BLaER1 treated with 17β-estradiol and CSF1 and Interleukin-3, amounts not matched to agents 10 nM and 100 nM (cell line): ENCODE data around the gene HMGCL.
"Not testable (repeated sequence)": the region's sequence is repeated elsewhere in the genome, so short reads cannot be mapped to it uniquely, and the experiment has no call there.

Experiments used
- H3K27ac ChIP-seq, 11 experiments: shearing (Covaris generic); formaldehyde crosslinking; 2 replicates each; pipeline ENCODE4 v1.8.1; 2022
- H3K27me3 ChIP-seq, 11 experiments: shearing (Covaris generic); formaldehyde crosslinking; 2 replicates each; pipeline ENCODE4 v1.8.1; 2022
- H3K36me3 ChIP-seq, 11 experiments: shearing (Covaris generic); formaldehyde crosslinking; 2 replicates each; pipeline ENCODE4 v1.8.1; 2022
- H3K4me1 ChIP-seq, 10 experiments: shearing (Covaris generic); formaldehyde crosslinking; 2 replicates each; pipeline ENCODE4 v1.8.1; 2022
- H3K4me2 ChIP-seq, 11 experiments: shearing (Covaris generic); formaldehyde crosslinking; 2 replicates each; pipeline ENCODE4 v1.8.1; 2022
- H3K4me3 ChIP-seq, 10 experiments: shearing (Covaris generic); formaldehyde crosslinking; 2 replicates each; pipeline ENCODE4 v1.8.1; 2022
- H3K9ac ChIP-seq, 11 experiments: shearing (Covaris generic); formaldehyde crosslinking; 2 replicates each; pipeline ENCODE4 v1.8.1; 2022
- H3K9me3 ChIP-seq, 11 experiments: shearing (Covaris generic); formaldehyde crosslinking; replicated peaks in 1 of 11; 2 replicates each; pipeline ENCODE4 v1.8.1; 2022
- H4K20me1 ChIP-seq, 11 experiments: shearing (Covaris generic); formaldehyde crosslinking; 2 replicates each; pipeline ENCODE4 v1.8.1; 2022
- Cebpa-rat ChIP-seq, 11 experiments: shearing (Covaris generic); IDR thresholded peaks; 2 replicates each; pipeline ENCODE4 v1.8.1; 2022

Gene HMGCL

GRCh38 chr1:23784846-23785245 is 40.4 kb downstream of the HMGCL start:
- Histone ChIP-seq H4K20me1 (peaks cover 0 to 59% (median 7%) of the 10 kb centered on the region in 11 experiments; a peak in 12 of 22 replicates), H3K36me3 (peaks cover 66 to 96% (median 90%) of the 10 kb centered on the region in 11 experiments), H3K9ac (peak overlapping the region in 3 of 11 experiments; percentile 18 to 70 (median 27); a peak in 3 of 22 replicates), H3K4me3 (no peak overlapping the region), H3K4me2 (peak overlapping the region in 2 of 11 experiments; percentile 70 to 81; a peak in 4 of 22 replicates), H3K27me3 (no peaks in the 10 kb centered on the region), H3K9me3 (no peaks in the 10 kb centered on the region), H3K4me1 (peaks cover 4 to 76% (median 9%) of the 10 kb centered on the region in 10 experiments; a peak in 19 of 20 replicates), H3K27ac (peak overlapping the region in 3 of 11 experiments; percentile 46 to 78 (median 48); a peak in 6 of 22 replicates)
- TF ChIP-seq Cebpa-rat (IDR thresholded peaks at IDR 0.05) = no peak

- not testable (repeated sequence) for H3K27ac ChIP-seq, H3K9ac ChIP-seq, H3K4me3 ChIP-seq, H3K27me3 ChIP-seq, H3K9me3 ChIP-seq, H3K4me2 ChIP-seq
- peaks cover 15 to 68% (median 17%) of the 10 kb centered on the region in 10 experiments for H3K4me1 ChIP-seq
- peaks cover 59 to 87% (median 83%) of the 10 kb centered on the region in 11 experiments for H3K36me3 ChIP-seq
- peaks cover 0 to 72% (median 18%) of the 10 kb centered on the region in 11 experiments; a peak in 20 of 22 replicates for H4K20me1 ChIP-seq
Observed at GRCh38 chr1:23783141-23783540, 42.1 kb downstream of the HMGCL start.

- Histone ChIP-seq H3K4me2 (peak overlapping the region; percentile 82 to 100 (median 97)), H3K9me3 (no peaks in the 10 kb centered on the region), H3K27ac (peak overlapping the region in 5 of 11 experiments; percentile 2 to 78 (median 72); a peak in 6 of 22 replicates), H4K20me1 (peaks cover 0 to 62% (median 18%) of the 10 kb centered on the region in 11 experiments; a peak in 20 of 22 replicates), H3K27me3 (no peaks in the 10 kb centered on the region), H3K4me1 (peaks cover 25 to 67% (median 31%) of the 10 kb centered on the region in 10 experiments), H3K36me3 (peaks cover 32 to 54% (median 51%) of the 10 kb centered on the region in 11 experiments), H3K9ac (peak overlapping the region; percentile 86 to 97 (median 92); a peak in 20 of 22 replicates), H3K4me3 (peak overlapping the region; percentile 72 to 92 (median 84); a peak in 14 of 20 replicates)
- no peak for TF ChIP-seq Cebpa-rat (IDR thresholded peaks at IDR 0.05)
Observed at GRCh38 chr1:23779826-23780371, 45.3 kb downstream of the HMGCL start.

GRCh38 chr1:23777979-23778814 is 47.0 kb downstream of the HMGCL start, which contains the start of gene PITHD1:
PITHD1 (plus strand) TSS chr1:23778418; CDS start chr1:23778516, 98 bp downstream.
- H3K4me1 ChIP-seq = peaks cover 26 to 52% (median 39%) of the 10 kb centered on the region in 10 experiments
- H3K4me3 ChIP-seq = peak within 1 kb of the TSS; percentile 72 to 92 (median 84)
- peaks cover 23 to 37% (median 35%) of the 10 kb centered on the region in 11 experiments; a peak in 21 of 22 replicates for H3K36me3 ChIP-seq
- H3K4me2 ChIP-seq = peak within 1 kb of the TSS; percentile 87 to 100 (median 97)
- no peak for TF ChIP-seq Cebpa-rat (IDR thresholded peaks at IDR 0.05)
- H3K9ac ChIP-seq = peak within 1 kb of the TSS; percentile 86 to 97 (median 92)
- no peaks in the 10 kb centered on the region for H3K27me3 ChIP-seq
- peaks cover 0 to 45% (median 18%) of the 10 kb centered on the region in 11 experiments; a peak in 19 of 22 replicates for H4K20me1 ChIP-seq
- H3K27ac ChIP-seq = peak within 1 kb of the TSS; percentile 70 to 89 (median 82); a peak in 21 of 22 replicates
- H3K9me3 ChIP-seq = no peaks in the 10 kb centered on the region

DNA sequence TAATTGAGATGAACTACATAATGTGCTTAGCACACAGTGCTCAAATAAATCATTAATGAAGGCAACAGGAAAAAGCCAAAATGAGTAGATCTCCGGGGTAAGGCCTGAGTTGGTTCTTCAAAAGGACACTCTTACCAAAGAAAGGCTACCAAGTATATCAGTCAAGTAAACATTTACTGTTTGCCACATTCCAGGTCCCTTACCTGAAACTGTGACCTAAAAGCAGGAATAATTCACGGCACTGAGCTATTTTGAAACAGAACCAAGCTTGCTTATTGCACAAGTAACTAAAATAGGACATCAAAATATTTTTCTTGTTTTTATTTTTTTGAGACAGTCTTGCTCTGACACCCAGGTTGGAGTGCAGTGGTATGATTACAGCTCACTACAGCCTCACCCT is 49.0 kb downstream of the HMGCL start:
- Histone ChIP-seq H3K27me3 (no peaks in the 10 kb centered on the region), H4K20me1 (peaks cover 0 to 27% (median 14%) of the 10 kb centered on the region in 11 experiments; a peak in 19 of 22 replicates), H3K9ac (peak overlapping the region in 8 of 11 experiments; percentile 11 to 97 (median 42); a peak in 9 of 22 replicates), H3K27ac (no peak overlapping the region), H3K36me3 (peaks cover 9 to 25% (median 18%) of the 10 kb centered on the region in 11 experiments; a peak in 20 of 22 replicates), H3K4me3 (no peak overlapping the region), H3K4me2 (0 out of 22 replicates have a peak overlapping the region, but pooled peaks of 3 of the 11 experiments have one; percentile 87 to 97 (median 96)), H3K4me1 (peaks cover 31 to 53% (median 42%) of the 10 kb centered on the region in 10 experiments), H3K9me3 (no peaks in the 10 kb centered on the region)
- no peak for TF ChIP-seq Cebpa-rat (IDR thresholded peaks at IDR 0.05)

GRCh38 chr1:23774174-23774880 is 50.9 kb downstream of the HMGCL start:
- Histone ChIP-seq H3K9me3 (no peaks in the 10 kb centered on the region), H3K4me3 (no peak overlapping the region), H3K27ac (no peak overlapping the region), H3K9ac (peak overlapping the region in 1 of 11 experiments; percentile 29; a peak in 1 of 22 replicates), H4K20me1 (peaks cover 0 to 10% (median 7%) of the 10 kb centered on the region in 11 experiments; a peak in 18 of 22 replicates), H3K4me2 (peak overlapping the region in 1 of 11 experiments; percentile 26; a peak in 1 of 22 replicates), H3K36me3 (peaks cover 0 to 18% (median 9%) of the 10 kb centered on the region in 11 experiments; a peak in 9 of 22 replicates), H3K27me3 (no peaks in the 10 kb centered on the region), H3K4me1 (peaks cover 16 to 44% (median 31%) of the 10 kb centered on the region in 10 experiments)
- no peak for TF ChIP-seq Cebpa-rat (IDR thresholded peaks at IDR 0.05)

GRCh38 chr1:23772854-23773242 is 52.4 kb downstream of the HMGCL start:
- Histone ChIP-seq H3K4me1 (peaks cover 12 to 38% (median 25%) of the 10 kb centered on the region in 10 experiments), H3K4me2 (peak overlapping the region in 6 of 11 experiments; percentile 9 to 47 (median 34); a peak in 11 of 22 replicates), H3K4me3 (no peak overlapping the region), H3K9me3 (no peaks in the 10 kb centered on the region), H3K27ac (no peak overlapping the region), H3K9ac (peak overlapping the region in 4 of 11 experiments; percentile 6 to 32 (median 19); a peak in 2 of 22 replicates), H4K20me1 (no peaks in the 10 kb centered on the region), H3K27me3 (no peaks in the 10 kb centered on the region), H3K36me3 (peaks cover 0 to 32% (median 20%) of the 10 kb centered on the region in 11 experiments; a peak in 13 of 22 replicates)
- TF ChIP-seq Cebpa-rat (IDR thresholded peaks at IDR 0.05) = no peak
